Memory B cell (primary cell): ENCODE results near the gene ABHD17B.

Experiments used
- ATAC-seq: fragments of 150-1000 bp; cut with Tn5 transposase; 2 replicates; pipeline ENCODE4 v1.10.0; 2021; ENCODE audit warnings: low read depth, mild to moderate bottlenecking, moderate library complexity
- DNase-seq, 2 donors: peaks; one replicate each; pipeline ENCODE4 v3.0.0; 2022; ENCODE audit warnings: low spot score in 2 of 2
- H3K27ac Mint-ChIP-seq: one replicate; pipeline ENCODE4 v1.8.0; 2022; ENCODE audit warnings: mild to moderate bottlenecking, moderate library complexity, mixed read lengths
- H3K27me3 Mint-ChIP-seq: one replicate; pipeline ENCODE4 v1.8.0; 2022; ENCODE audit warnings: mixed read lengths
- H3K36me3 Mint-ChIP-seq: one replicate; pipeline ENCODE4 v1.8.0; 2022; ENCODE audit warnings: mild to moderate bottlenecking, mixed read lengths
- H3K4me1 Mint-ChIP-seq: one replicate; pipeline ENCODE4 v1.8.0; 2022; ENCODE audit warnings: mixed read lengths
- H3K4me3 Mint-ChIP-seq: one replicate; pipeline ENCODE4 v1.8.0; 2022; ENCODE audit warnings: mild to moderate bottlenecking, moderate library complexity, mixed read lengths
- H3K9me3 Mint-ChIP-seq: one replicate; pipeline ENCODE4 v1.8.0; 2022; ENCODE audit warnings: mixed read lengths

The ABHD17B gene

DNA sequence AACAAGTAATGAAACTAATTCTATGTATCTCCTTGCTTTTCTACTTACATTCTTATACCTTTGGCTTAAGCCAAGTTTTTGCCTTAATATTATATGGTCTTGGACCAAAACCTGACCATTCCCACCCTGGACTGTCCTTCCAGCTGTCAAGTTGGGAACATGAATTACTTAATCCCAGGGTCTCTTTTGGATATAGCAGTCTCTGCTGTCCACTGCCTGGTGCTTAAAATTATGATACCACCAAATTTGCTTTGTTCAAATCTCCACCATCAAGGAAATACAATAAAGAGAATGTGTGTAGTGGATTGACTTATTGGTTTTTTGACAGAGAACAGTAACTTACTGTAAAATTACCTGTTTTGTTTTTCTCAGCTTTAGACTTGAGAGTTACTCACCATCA, 66.2 kb downstream of the ABHD17B start:
- DNase-seq = no peak
- peaks cover 2% of the 10 kb centered on the region for H3K27me3 Mint-ChIP-seq
- no peaks in the 10 kb centered on the region for H3K4me1 Mint-ChIP-seq
- H3K36me3 Mint-ChIP-seq = peaks cover 5% of the 10 kb centered on the region
- peaks cover 2% of the 10 kb centered on the region for H3K9me3 Mint-ChIP-seq
- H3K4me3 Mint-ChIP-seq = no peak overlapping the region
- no peak overlapping the region for H3K27ac Mint-ChIP-seq
- no peak for ATAC-seq

DNA sequence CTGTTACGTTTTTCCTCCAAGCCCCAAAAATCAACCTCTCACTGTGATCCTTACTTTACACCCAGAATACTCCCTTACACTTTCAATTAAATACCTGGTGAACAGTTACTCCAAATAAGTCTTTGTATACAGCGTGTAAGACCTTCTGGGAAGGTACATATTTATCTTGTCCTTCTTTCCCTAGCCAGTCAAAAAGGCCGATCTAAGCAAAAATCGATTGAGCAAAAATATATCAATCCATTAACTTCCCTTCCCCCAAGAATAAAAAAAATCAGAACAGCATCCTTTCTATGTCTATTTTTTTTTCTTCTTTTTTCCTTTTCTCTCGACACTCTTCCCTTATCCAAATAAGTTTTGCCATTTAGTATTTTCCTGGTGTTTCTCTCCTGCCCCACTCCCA, 71.3 kb downstream of the ABHD17B start:
- no peak overlapping the region for H3K4me3 Mint-ChIP-seq
- H3K27me3 Mint-ChIP-seq = peaks cover 3% of the 10 kb centered on the region
- H3K27ac Mint-ChIP-seq = no peak overlapping the region
- no peak for ATAC-seq
- H3K9me3 Mint-ChIP-seq = peaks cover 6% of the 10 kb centered on the region
- DNase-seq = no peak
- H3K36me3 Mint-ChIP-seq = peaks cover 9% of the 10 kb centered on the region
- H3K4me1 Mint-ChIP-seq = no peaks in the 10 kb centered on the region

DNA sequence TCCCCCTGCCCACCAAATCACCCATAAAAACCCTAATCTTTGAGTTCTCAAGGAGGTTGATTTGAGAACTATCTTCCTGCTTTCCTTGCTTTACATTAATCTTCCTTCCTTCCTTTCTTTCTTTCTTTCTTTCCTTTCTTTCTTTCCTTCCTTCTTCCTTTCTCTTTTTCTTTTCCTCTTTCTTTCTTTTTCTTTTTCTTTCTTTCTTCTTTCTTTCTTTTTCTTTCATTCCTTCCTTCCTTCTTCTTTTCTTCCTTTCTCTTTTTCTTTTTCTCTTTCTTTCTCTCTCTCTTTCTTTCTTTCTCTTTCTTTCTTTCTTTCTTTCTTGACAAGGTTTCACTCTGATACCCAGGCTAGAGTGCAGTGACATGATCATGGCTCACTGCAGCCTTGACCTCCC, 75.4 kb downstream of the ABHD17B start:
- no peak overlapping the region for H3K4me3 Mint-ChIP-seq
- H3K36me3 Mint-ChIP-seq = peaks cover 7% of the 10 kb centered on the region
- ATAC-seq = no peak
- peaks cover 6% of the 10 kb centered on the region for H3K9me3 Mint-ChIP-seq
- no peaks in the 10 kb centered on the region for H3K4me1 Mint-ChIP-seq
- peaks cover 1% of the 10 kb centered on the region for H3K27me3 Mint-ChIP-seq
- DNase-seq = no peak
- H3K27ac Mint-ChIP-seq = no peak overlapping the region

DNA sequence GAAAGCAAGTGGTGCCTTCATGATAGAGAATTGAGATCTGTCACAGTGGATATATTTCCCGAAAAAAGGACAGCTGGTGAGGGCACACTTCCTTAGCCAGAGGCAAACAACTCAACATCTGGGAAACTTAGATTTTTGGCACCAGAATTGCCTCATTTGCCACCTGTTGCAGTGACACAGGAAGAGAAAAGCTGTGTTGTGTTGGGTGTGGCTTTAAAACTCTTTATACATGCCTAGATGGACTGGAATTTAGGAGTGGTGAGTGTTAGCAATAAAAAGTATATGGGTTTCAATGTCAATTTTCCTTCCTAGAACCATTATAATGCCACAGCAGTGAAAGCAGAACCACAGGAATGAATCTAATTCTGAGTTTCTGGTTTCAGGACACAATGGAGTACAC, 80.1 kb downstream of the ABHD17B start:
- no peak overlapping the region for H3K27ac Mint-ChIP-seq
- no peak for ATAC-seq
- peaks cover 4% of the 10 kb centered on the region for H3K9me3 Mint-ChIP-seq
- DNase-seq = no peak
- peaks cover 1% of the 10 kb centered on the region for H3K27me3 Mint-ChIP-seq
- peaks cover 4% of the 10 kb centered on the region for H3K36me3 Mint-ChIP-seq
- H3K4me1 Mint-ChIP-seq = no peaks in the 10 kb centered on the region
- H3K4me3 Mint-ChIP-seq = no peak overlapping the region

DNA sequence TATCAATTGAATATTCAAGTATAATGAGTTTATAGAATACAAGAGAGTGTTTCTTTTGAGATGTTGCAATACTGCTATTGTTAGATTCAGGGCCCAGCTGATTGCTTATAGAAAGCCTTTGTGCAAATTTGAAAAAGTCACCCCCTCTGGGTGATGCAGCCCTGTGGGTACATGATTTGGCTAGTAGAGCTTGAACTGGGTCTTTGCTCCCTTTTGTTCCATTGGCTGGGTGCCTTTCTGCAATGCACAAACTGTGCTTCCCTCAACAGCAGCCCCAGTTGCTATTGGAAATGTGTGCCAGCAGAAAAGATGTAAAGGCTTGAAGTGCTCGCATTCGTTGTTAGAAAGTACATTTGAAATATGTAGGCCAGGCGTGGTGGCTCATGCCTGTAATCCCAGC, 80.8 kb downstream of the ABHD17B start:
- no peak for DNase-seq
- H3K36me3 Mint-ChIP-seq = no peaks in the 10 kb centered on the region
- H3K27me3 Mint-ChIP-seq = peaks cover 1% of the 10 kb centered on the region
- H3K4me1 Mint-ChIP-seq = no peaks in the 10 kb centered on the region
- H3K4me3 Mint-ChIP-seq = no peak overlapping the region
- no peaks in the 10 kb centered on the region for H3K9me3 Mint-ChIP-seq
- H3K27ac Mint-ChIP-seq = no peak overlapping the region
- ATAC-seq = no peak

DNA sequence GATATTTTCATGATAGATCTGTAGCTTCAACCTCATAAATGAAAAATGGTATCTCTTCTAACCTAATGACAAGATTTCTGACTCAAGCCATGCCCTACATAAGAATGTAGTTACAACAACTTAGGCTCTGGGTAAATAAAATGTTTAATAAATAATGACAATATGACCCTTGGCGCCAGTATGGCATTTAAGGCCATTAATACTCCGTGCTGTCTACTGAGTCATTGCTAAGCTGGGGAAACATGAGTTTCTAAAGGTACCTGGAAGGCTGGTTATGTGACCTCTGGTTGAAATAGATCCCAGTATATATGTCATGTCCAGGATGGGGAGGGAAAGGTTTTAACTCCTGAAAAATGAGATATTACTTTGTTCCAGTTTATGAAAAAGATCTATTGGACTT, 84.7 kb downstream of the ABHD17B start:
- no peak overlapping the region for H3K4me3 Mint-ChIP-seq
- DNase-seq (no peak), ATAC-seq (no peak)
- H3K9me3 Mint-ChIP-seq = no peaks in the 10 kb centered on the region
- peaks cover 1% of the 10 kb centered on the region for H3K27me3 Mint-ChIP-seq
- no peaks in the 10 kb centered on the region for H3K4me1 Mint-ChIP-seq
- no peak overlapping the region for H3K27ac Mint-ChIP-seq
- no peaks in the 10 kb centered on the region for H3K36me3 Mint-ChIP-seq

DNA sequence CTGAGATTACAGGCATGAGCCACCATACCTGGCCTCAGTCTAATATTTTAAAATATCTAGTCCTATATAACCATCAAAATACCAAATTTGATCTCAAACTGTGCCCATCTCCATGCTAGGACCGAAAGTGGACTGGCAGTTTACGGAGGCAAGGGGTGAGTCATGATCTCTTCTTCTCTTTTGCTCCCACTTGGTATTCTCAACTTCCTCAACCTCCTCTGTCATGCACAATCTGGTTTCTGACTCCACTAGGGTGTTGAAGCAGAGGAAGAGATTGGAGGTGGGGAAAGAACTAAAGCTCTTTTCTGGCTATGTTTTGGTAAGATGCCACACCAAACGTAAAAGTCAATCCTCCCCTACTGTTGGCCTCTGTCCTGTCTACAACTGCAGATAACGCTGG, 86.7 kb downstream of the ABHD17B start:
- ATAC-seq = no peak

DNA sequence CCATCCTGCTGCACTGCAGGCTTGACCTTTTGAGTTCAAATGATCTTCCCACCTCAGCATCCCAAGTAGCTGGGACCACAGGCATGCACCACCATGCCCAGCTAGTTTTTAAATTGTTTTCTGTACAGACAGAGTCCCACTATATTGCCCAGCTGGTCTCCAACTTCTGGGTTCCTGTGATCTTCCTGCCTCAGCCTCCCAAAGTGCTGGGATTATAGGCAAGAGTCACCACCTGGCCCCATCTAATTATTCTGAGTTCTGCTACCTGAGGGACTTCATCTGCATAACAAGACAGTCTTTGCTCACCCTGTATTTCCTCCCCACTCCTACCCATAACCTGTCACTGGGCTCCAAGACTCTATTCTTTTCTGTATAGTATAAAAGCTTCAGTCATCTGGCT, 88.1 kb downstream of the ABHD17B start:
- Mint-ChIP-seq H3K36me3 (no peaks in the 10 kb centered on the region), H3K4me3 (no peak overlapping the region), H3K27ac (no peak overlapping the region), H3K9me3 (no peaks in the 10 kb centered on the region), H3K4me1 (peaks cover 2% of the 10 kb centered on the region), H3K27me3 (peaks cover 1% of the 10 kb centered on the region)
- ATAC-seq (no peak), DNase-seq (no peak)

More for the DNA sequence above, 86.7 kb downstream of the ABHD17B start:
- Mint-ChIP-seq H3K27me3 (peaks cover 1% of the 10 kb centered on the region), H3K9me3 (no peaks in the 10 kb centered on the region), H3K27ac (no peak overlapping the region), H3K4me3 (no peak overlapping the region), H3K36me3 (no peaks in the 10 kb centered on the region), H3K4me1 (no peaks in the 10 kb centered on the region)
- DNase-seq = no peak

DNA sequence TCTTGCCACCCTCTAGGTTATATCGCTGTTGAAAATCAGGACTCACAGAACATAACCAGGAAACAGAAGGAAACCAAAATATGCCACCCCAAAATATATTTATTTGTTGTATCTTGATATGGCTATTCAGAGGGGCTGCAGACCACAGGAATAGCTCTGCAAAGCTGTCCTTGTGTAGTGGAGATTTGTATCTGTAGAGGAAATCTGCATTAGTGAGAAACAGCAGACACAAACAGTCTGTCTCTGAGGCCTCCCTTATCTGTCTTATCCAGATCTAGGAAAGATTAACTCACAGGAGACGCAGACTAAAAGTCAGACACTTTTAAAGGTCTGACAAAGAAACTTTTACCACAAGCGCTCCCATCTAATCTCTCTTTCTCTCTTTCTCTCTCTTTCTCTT, 88.5 kb downstream of the ABHD17B start:
- no peak for ATAC-seq
- no peak overlapping the region for H3K27ac Mint-ChIP-seq
- peaks cover 1% of the 10 kb centered on the region for H3K27me3 Mint-ChIP-seq
- no peaks in the 10 kb centered on the region for H3K36me3 Mint-ChIP-seq
- peaks cover 5% of the 10 kb centered on the region for H3K4me1 Mint-ChIP-seq
- no peaks in the 10 kb centered on the region for H3K9me3 Mint-ChIP-seq
- no peak overlapping the region for H3K4me3 Mint-ChIP-seq
- no peak for DNase-seq

DNA sequence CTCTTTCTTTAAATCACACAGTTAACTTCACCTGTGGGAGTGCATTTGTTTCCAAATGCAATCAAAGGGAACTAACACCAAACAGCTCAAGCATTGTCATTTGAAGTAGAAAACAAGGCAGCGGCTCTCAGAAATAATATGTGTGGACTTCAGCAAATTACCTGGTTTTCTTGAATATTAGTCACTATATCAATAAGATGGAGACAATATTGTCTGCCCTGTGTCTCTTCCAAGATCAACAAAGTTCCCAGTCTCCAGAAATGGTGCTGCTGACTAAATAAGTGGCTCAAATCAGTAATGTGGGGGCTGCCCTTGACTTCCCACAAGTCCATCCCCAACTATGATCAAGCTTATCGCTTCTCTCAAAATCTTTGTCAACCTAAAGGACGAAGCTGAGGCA, 89.6 kb downstream of the ABHD17B start:
- ATAC-seq = no peak
- H3K27me3 Mint-ChIP-seq = no peaks in the 10 kb centered on the region
- no peaks in the 10 kb centered on the region for H3K36me3 Mint-ChIP-seq
- H3K4me3 Mint-ChIP-seq = no peak overlapping the region
- peak overlapping the region; percentile 17 for H3K27ac Mint-ChIP-seq
- peaks cover 13% of the 10 kb centered on the region for H3K4me1 Mint-ChIP-seq
- no peaks in the 10 kb centered on the region for H3K9me3 Mint-ChIP-seq
- no peak for DNase-seq

DNA sequence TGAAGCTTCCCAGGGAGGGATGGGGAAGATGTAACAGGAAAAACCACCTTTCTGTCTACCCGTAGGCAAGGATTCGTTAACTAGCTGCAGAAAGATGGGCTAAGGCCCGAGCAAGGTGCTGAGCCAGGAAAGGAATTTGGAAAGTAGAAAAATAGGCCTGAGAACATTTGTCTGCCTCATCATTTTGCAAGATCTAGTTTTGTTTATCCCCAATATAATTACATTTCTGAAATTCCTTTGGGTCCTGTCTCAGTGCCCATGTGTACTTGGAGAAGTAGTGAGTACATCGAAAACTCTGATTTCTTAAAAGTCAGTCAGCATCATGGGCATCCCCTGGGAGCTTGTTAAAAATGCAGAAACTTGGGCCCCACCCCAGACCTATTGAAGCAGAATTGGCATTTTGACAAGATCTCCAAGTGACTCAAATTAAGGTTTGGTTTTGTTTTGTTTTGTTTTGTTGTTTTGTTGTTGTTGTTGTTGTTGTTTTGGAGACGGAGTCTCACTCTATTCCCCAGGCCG, 90.5 kb downstream of the ABHD17B start:
- H3K36me3 Mint-ChIP-seq = no peaks in the 10 kb centered on the region
- H3K4me1 Mint-ChIP-seq = peaks cover 15% of the 10 kb centered on the region
- H3K27me3 Mint-ChIP-seq = no peaks in the 10 kb centered on the region
- H3K4me3 Mint-ChIP-seq = no peak overlapping the region
- no peak for DNase-seq
- no peaks in the 10 kb centered on the region for H3K9me3 Mint-ChIP-seq
- ATAC-seq = no peak
- no peak overlapping the region for H3K27ac Mint-ChIP-seq

DNA sequence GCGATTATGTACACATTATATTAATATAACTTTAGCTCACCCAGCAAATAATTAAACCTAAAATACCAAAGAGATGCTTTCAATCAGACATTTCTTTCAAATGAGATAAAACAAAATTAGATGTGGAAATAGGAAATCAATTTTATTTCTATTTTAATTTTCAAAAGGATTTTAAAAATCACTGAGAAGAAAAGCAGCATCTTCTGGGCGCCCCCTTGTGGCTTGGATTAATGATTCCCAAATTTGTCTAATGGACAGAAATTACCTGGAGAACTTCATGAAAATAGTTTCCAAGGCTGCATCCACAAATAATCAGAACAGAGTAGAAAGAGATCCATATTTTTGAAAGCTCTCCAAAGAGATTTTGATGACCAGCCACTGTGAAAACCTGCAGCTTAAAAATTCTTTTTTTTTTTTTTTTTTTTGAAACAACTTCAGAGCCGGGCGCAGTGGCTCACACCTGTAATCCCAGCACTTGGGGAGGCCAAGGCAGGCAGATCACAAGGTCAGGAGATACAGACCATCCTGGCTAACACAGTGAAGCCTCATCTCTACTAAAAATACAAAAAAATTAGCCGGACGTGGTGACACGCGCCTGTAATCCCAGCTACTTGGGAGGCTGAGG, 91.8 kb downstream of the ABHD17B start:
- no peaks in the 10 kb centered on the region for H3K9me3 Mint-ChIP-seq
- H3K4me3 Mint-ChIP-seq = no peak overlapping the region
- DNase-seq = peak; percentile 43 to 45
- no peak for ATAC-seq
- peaks cover 15% of the 10 kb centered on the region for H3K4me1 Mint-ChIP-seq
- H3K27me3 Mint-ChIP-seq = no peaks in the 10 kb centered on the region
- H3K36me3 Mint-ChIP-seq = no peaks in the 10 kb centered on the region
- no peak overlapping the region for H3K27ac Mint-ChIP-seq

DNA sequence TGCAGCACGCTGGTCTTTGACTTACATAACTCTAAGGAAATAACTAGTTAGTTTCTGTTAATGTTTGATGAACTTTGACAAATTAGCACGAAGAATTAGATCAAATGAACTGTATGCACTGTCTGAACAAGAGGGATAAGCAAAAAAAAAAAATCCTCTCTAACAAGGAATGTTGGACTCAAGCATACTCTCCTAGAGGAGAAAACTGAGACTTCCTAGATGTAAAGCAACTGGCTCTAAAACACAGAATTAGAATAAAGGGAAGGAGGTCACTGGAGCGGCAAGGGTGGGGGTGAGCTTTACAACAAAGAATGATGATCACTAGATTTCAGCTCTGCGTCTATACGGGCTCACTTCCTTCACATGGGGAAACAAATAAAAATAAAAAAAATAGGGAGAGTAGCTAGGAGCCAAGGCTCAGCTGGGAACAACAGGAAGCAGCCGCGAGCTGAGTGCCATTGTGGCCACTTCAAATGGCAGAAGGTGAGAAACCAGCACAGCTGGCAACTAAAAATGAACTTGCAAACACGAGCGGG, 94.0 kb downstream of the ABHD17B start:
- peak overlapping the region; percentile 51 for H3K27ac Mint-ChIP-seq
- H3K4me1 Mint-ChIP-seq = peaks cover 18% of the 10 kb centered on the region
- peak overlapping the region; percentile 24 for H3K4me3 Mint-ChIP-seq
- DNase-seq = no peak
- no peaks in the 10 kb centered on the region for H3K36me3 Mint-ChIP-seq
- no peaks in the 10 kb centered on the region for H3K27me3 Mint-ChIP-seq
- no peak for ATAC-seq
- no peaks in the 10 kb centered on the region for H3K9me3 Mint-ChIP-seq
